ENCODE results near the gene CLEC2B.

- TF ChIP-seq CTCF (IDR thresholded peaks at IDR 0.05) (no peak), POLR2A (IDR thresholded peaks at IDR 0.05) (no peak)
Measured at GRCh38 chr12:9906873-9907272, 37.7 kb upstream of the CLEC2B start.
